GM19438 (cell line): ENCODE results near the gene MTA2.
"Not testable (repeated sequence)": the region's sequence is repeated elsewhere in the genome, so short reads cannot be mapped to it uniquely, and the experiment has no call there.

ENCODE experiments used
- ATAC-seq: cut with Tn5 transposase; IDR thresholded peaks from one replicate; pipeline ENCODE4 v1.9.1; 2021; ENCODE audit warnings: low read depth; ENCODE audit not compliant: unreplicated experiment

Gene MTA2

GRCh38 chr11:62593434-62594044 lies 8.1 kb downstream of the MTA2 start:
- no peak for ATAC-seq

GRCh38 chr11:62592989-62593421 lies 8.7 kb downstream of the MTA2 start:
- no peak for ATAC-seq

DNA sequence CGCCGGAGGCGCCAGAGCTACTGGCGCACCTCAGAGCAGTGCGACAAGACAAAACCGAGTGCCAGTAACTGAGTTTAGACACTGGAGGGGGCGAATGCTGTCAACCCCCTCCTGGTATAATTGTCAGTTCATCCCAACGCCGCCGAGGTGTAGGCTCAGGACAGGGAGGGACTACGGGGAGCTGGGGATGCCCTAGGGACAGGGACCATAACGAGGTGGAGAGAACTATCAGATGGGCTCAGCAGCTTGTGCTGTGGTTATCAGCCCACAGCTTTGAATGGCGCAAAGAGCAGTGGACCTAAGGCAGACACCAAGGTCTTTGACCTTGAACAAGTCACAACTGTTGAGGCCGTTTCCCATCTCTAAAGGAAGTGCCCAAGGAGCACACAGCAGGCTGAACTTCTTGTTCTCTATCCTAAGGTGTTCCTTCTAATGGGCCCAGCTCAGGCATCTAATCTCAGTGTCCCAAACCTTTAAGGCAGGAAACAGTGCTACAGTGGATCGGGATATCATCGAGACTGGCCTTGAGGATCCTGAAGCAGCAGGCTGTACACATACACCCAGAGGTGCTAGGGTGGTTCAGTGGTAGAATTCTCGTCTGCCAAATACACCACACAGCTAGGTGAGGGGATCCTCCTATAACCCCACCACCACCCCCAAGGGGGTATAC lies 9.4 kb downstream of the MTA2 start:
- no peak for ATAC-seq

DNA sequence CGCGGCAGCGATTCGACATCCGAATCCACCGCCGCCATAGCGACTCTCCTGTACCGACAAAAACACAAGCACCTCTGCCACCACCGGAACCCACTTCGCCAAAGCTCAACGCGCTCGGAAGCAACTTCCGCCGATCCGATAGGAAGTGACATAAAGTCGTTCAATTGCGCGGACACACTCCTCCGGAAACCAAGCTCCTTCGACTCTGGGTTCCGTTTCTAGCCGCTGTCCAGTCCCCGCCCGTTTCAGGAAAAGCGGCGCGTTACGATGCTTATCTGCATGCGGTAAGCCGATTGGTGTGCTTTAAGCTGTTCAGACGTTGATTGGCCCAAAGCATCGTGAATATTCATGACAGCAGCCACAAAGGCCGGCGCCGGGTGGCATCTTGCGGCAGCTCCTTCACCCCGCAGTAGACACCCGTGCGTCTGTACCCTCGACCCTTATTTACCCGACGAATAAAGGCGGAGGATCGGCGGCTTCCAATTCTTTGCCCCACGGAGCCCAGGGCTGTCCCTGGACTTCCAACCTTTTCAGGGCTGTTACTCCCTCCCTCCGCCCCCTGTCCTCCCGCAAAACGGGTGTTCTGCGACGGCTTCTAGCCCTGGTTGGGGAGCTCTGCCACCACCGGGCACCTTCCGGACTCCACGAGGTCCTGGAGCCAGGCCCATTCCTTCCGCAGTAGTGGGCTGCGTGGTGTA lies 10.1 kb downstream of the MTA2 start, which contains the start of gene TUT1:
TUT1 (minus strand) TSS at position 76 of the 698 bp plus-strand sequence; CDS start at position 38, 38 bp downstream.
- peak; percentile 89 for ATAC-seq

DNA sequence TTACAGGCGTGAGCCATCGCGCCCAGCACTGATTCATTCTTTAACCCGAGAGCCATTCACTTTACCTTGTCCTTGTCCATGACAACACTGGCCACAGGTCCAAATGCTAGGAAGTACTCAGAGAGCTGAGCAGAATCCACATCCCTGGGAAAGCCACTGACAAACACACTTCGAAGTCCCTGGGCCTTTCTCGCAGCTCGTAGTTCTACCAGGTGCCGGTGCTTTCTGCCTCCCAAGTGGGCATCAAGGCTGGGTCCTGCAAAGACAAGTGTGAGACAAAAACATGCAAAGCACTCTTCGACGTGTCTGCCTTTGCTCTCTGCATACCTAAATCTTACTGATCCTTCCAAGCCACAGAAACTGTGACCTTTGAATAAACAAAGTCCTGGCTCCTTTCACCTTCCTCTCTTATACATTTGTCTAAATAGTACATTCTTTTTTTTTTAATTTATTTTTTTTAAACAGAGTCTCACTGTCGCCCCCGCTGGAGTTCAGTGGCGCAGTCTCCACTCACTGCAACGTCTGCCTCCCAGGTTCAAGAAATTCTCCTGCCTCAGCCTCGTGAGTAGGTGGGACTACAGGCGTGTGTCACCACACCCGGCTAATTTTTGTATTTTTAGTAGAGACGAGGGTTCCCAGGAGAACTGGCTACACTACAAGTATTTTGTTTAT lies 12.6 kb downstream of the MTA2 start:
- ATAC-seq, result no peak

- ATAC-seq, result not testable (repeated sequence)
Measured at GRCh38 chr11:62585356-62585755, 16.3 kb downstream of the MTA2 start.

DNA sequence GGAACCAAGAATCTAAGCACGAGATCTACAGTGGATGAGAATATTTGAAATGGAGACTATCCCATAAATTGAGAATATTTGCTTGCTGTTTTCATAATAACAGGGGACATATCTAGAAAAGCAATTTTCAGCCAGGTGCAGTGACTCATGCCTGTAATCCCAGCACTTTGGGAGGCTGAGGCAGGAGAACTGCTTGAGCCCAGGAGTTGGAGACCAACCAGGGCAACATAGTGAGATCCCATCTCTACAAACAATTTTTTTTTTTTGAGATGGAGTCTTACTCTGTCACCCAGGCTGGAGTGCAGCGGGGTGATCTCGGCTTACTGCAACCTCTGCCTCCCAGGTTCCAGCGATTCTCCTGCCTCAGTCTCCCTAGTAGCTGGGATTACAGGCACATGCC lies 19.9 kb downstream of the MTA2 start:
- ATAC-seq, result not testable (repeated sequence)

DNA sequence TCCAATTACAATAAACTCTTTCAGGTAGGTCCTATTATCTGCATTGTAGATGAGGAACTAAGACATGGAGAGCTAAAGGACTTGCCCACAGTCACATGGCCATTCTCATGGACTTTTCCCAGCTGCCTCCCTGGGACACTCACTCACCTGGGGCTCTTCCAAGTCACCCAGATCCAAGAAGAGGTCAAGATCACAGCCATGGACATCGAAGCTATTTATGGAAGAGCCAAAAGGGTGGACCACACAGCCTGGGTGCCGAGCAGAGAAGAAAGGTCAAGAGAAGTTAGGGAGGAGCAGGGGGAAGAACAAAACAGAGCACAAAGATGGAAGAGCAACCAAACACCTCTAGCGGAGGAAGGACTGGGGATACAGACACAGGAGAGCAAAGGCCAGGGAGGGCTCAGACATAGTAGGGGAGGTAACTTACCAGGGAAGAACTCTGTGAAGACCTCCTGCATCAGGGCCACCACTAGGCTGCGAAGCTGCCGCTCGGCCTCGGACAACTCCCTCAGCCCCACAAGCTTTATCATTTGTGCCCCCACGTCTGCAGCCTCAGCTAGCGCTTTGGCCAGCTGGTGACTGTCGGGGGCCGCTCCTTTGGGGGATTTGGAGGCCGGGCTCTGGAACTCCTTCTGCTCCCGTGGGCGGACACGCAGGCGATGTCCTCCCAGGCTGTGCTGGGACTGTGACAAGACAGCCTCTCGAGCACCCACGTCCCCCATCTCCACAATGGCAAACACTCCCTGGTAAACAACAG lies 20.5 kb downstream of the MTA2 start:
- ATAC-seq, result no peak

GRCh38 chr11:62579252-62579651 lies 22.4 kb downstream of the MTA2 start:
- ATAC-seq, result no peak

DNA sequence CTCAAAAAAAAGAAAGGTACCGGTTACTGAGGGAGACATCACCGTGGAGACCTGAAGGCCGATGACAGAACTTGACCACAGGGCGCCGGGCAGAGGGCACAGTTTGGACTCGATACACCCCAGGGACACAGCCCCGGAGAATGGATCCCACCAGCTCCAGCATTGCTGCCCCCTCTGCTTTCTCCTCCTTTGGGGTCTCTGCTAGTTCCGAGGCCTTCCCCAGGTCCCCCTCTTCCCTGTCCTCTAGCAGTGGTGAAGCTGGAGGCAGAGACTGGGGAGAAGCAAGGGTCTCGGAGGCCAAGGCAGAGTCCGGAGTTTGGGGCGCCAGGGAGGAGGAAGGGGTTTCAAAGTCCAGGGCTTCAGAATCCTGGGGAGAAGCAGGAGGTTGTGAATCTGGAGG lies 23.1 kb downstream of the MTA2 start:
- no peak for ATAC-seq

DNA sequence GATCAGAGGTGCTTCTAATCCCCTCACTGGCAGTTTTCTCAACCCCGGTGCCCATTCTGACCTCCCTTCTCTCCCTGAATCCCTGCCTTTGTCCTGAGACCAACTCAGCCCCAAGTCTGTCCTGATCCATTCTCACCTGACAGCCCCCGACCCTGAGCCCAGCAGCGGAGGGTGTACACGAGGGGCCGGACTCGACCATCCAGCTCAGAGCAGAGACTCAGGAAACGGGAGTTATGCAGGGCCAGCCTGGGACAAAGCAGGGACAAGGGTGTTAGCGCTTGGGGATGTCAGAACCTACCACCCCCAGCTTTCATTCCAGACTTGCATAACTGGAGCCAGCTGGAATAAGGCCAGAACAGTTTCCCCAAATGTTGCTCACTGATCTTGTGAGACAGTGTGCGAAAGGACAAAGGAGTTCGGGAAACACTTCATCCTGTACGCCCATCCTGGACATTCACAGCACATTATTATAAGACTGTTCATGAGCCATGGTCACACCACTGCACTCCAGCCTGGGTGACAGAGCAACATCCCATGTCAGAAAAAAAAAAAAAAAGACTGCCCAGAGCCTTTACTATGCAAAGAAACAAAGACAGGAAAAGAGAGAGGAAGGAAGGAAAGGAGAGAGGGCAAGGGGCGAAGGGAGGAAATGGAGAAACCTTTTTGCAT lies 24.5 kb downstream of the MTA2 start:
- ATAC-seq, result no peak

DNA sequence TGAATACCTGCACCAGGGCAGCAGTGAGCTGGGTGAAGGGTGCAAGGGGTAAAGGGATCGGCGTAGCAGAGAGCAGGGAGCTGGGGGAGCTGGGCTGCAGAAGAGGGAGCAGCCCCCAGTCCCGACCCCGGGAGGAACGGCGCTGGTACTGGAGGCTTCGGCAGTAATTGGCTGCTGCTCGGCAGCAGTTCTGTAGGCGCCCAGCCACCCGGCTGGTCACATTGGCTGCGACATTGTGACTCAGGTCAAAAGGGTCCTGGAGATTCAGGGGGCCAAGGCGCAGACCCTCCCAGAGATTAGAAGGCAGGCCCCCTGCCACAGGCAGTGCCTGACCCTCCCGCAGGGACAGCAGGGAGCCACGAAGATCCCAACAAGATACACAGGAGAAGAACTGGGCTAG lies 25.8 kb downstream of the MTA2 start:
- ATAC-seq, result no peak

DNA sequence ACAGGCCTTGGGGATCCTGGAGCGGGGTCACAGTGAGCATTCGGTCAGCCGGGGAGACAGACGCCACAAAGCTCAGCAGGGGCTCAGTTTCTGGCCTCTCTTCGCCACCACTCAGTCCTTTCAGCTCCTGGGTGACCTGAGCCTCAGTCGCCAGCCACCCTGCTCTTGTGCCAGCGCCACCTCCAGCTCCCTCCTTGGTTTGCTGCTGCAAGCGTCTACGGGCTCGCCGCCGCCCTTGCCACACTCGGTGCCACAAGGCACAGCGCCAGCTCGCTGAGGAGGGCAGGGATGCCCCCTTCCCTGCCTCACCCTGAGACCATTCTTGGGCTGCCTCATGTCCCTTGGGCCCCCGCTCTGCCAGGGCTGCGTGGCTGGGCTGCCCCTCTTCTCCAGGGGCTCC lies 26.5 kb downstream of the MTA2 start:
- no peak for ATAC-seq

DNA sequence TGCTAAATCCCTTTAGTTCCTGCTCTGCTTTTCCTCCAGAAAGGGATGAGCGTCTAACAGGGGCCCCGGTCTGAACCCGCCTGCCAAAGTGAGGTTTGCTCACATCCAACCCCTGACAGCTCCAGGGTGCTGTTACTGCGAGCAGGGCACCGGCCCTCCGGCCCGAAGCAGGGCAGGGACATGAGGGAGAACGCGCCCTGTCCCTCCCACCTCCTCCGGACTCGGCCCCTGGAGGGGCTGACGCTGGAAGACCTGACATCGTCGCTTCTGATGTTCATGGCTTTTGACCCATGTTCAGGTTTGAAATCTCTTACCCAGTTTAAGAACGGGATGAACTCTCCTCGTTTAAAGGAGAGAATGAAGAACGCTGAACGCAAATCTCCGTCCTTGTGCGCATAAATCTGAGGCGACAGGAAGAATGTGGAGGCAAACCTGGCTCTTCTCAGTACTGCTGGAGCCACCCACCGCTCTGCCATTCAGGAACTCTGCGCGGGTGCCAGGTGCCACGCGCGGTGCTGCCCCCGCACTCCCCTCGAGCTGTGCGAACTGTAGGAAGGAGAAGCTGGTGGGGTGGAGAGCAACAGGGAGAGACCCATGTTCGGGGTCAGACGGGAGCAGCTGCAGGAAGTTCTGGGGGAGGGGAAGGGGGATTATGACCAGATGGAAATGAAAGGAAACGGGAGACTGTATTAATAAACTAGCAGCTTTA lies 27.1 kb downstream of the MTA2 start:
- ATAC-seq, result peak; percentile 20

GRCh38 chr11:62573592-62574362 lies 27.9 kb downstream of the MTA2 start, which contains the start of gene EEF1G:
Gene EEF1G, minus strand, starts transcription at chr11:62573891. Its CDS starts 49 bp downstream, at chr11:62573842.
- peak; percentile 82 for ATAC-seq

GRCh38 chr11:62573006-62573591 lies 28.6 kb downstream of the MTA2 start:
- ATAC-seq, result no peak

GRCh38 chr11:62572431-62572830 lies 29.2 kb downstream of the MTA2 start:
- no peak for ATAC-seq

DNA sequence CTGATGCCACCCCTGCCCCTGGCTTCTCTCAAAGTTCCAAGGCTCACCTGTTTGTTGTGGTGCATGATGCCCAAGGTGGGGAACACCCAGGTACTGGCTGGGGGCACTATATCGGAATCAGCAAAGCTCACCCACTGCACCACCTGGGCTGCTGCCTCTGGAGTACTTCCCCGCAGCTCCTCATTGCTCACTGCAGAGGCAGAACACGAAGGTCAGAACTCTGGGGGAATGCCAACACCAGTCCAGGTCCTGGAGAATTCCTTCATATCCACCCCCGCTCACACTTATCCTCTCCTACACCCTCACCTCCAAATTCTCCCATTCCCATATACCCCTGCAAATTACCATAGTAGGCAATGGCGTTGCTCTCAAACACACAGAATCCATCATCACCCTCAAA lies 30.2 kb downstream of the MTA2 start:
- ATAC-seq, result not testable (repeated sequence)
